ENCODE data around the gene ATP1B4.

ATP1B4 gene

DNA sequence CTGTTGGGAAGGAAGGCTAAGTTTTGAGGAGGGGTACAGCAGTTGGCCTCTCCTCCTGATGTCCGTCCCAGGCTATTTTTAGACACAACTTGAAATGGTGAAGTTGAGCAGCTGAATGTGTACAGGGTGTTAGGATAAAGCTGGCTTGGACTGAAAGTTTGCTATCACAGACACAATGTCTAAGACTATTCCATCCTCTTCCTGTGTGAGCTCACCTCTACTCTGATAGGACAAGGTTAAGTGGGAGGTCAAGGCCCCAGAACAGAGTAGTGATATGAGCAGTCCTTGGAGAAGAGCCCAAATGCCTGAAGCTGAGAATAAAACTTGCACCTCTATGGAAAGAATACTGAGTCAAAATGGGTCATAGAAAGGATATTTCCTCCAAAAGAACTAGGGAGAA is 4.1 kb downstream of the ATP1B4 start:
- DNase-seq: no peak
- Mint-ChIP-seq H3K27me3 (ENCODE audit: low read depth, poor library complexity) (peaks cover 10% of the 10 kb centered on the region), H3K4me3 (no peak overlapping the region), H3K9me3 (peaks cover 31% of the 10 kb centered on the region), H3K27ac (no peak overlapping the region), H3K4me1 (peaks cover 5% of the 10 kb centered on the region), H3K36me3 (ENCODE audit: low read depth) (no peaks in the 10 kb centered on the region)
- TF ChIP-seq, protein P1, sequence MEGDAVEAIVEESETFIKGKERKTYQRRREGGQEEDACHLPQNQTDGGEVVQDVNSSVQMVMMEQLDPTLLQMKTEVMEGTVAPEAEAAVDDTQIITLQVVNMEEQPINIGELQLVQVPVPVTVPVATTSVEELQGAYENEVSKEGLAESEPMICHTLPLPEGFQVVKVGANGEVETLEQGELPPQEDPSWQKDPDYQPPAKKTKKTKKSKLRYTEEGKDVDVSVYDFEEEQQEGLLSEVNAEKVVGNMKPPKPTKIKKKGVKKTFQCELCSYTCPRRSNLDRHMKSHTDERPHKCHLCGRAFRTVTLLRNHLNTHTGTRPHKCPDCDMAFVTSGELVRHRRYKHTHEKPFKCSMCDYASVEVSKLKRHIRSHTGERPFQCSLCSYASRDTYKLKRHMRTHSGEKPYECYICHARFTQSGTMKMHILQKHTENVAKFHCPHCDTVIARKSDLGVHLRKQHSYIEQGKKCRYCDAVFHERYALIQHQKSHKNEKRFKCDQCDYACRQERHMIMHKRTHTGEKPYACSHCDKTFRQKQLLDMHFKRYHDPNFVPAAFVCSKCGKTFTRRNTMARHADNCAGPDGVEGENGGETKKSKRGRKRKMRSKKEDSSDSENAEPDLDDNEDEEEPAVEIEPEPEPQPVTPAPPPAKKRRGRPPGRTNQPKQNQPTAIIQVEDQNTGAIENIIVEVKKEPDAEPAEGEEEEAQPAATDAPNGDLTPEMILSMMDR (IDR thresholded peaks at IDR 0.05): no peak

DNA sequence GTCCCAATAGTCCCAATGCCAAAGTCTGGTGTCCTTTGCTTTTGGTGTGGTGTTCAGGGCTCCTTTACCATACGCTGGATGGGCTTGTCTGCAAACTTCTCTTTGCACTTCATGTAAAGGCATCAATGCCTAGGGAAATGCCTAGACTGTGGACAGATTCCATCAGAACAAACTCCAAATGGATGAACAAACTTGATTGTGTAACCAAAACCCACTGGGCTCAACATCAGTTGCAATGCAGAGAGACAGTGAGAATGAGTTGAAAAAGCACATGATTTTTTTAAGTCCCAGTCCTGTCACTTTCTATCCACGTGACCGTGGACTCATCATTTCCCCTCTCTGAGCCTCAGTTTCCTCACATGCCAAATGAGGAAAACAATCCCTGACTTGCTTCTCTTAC is 4.9 kb downstream of the ATP1B4 start:
- H3K36me3 Mint-ChIP-seq (ENCODE audit: low read depth): no peaks in the 10 kb centered on the region
- TF ChIP-seq, protein P1 (IDR thresholded peaks at IDR 0.05): no peak
- DNase-seq: no peak
- H3K27me3 Mint-ChIP-seq (ENCODE audit: low read depth, poor library complexity): peaks cover 13% of the 10 kb centered on the region
- no peak overlapping the region for H3K27ac Mint-ChIP-seq
- H3K9me3 Mint-ChIP-seq: peaks cover 34% of the 10 kb centered on the region
- H3K4me1 Mint-ChIP-seq: peaks cover 5% of the 10 kb centered on the region
- no peak overlapping the region for H3K4me3 Mint-ChIP-seq

DNA sequence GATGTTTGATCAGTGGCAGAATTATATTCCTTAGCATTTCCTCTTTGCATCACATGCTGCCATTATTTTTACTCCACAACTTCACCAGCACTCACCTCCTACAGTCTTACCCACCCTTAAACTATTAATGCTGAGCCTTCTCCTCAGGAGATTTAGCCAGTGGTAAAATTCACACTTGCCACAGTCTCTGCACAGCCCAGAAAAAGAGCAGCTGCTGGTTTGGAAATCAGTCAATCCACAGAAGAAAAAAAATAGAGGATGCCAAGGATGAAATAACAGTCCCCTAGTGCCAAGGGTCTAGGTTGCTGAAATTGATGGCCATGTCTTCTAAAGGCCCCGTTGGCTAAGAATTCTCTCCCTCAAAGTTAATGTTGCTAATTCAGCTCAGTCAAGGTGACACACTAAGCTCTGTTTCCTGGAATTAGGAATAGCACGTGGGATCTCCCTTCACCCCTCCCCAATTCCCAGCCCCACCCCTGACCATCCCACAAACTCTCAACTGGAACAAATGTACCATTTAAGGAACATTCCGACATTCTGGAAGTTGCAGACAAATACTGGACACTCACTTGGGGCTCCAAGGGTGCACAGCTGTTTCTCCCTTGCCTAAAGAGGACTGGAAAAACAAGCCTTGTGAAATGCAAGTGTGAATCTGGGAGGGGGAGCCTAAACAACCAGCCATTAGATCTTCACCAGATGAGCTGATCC is 5.7 kb downstream of the ATP1B4 start:
- TF ChIP-seq, protein P1 (IDR thresholded peaks at IDR 0.05): no peak
- Mint-ChIP-seq H3K4me3 (no peak overlapping the region), H3K9me3 (peaks cover 34% of the 10 kb centered on the region), H3K27me3 (ENCODE audit: low read depth, poor library complexity) (peaks cover 14% of the 10 kb centered on the region), H3K36me3 (ENCODE audit: low read depth) (no peaks in the 10 kb centered on the region), H3K4me1 (peaks cover 5% of the 10 kb centered on the region), H3K27ac (no peak overlapping the region)
- no peak for DNase-seq

DNA sequence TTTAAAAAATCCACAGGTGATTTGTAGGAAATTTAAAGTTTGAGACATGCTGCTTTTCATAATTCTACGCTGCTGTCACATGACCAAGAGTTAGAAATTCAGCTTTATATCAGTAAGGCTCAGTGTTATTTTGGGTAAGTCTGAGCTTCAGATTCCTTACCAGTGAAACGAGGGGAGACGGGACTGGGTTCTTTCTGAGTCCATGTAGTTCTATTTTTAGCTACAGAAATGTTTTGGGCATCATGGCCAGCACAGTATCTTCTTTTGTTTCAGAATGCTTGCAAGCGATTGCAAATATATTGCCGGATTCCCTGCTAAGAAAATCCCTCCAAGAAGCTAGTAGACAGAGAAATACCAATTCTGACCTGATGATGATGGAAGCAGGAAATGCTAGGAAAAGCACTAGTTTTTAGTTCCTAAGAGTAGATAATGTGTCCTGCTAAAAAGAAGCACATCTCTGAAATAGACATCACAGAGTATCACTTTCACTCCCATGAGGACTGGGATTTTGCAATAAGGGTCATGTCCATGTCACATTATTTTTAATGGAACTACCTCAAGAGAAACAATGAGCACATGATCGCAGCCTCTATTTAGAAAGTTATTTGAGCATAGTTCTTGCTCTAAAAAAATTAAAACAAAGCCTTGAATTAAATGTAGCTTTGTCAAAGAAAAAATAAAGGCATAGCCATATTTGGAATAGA is 10.9 kb downstream of the ATP1B4 start:
- no peak for DNase-seq
- H3K9me3 Mint-ChIP-seq: peaks cover 21% of the 10 kb centered on the region
- no peak overlapping the region for H3K27ac Mint-ChIP-seq
- TF ChIP-seq, protein P1 (IDR thresholded peaks at IDR 0.05): no peak
- no peaks in the 10 kb centered on the region for H3K36me3 Mint-ChIP-seq (ENCODE audit: low read depth)
- no peak overlapping the region for H3K4me3 Mint-ChIP-seq
- peaks cover 4% of the 10 kb centered on the region for H3K27me3 Mint-ChIP-seq (ENCODE audit: low read depth, poor library complexity)
- no peaks in the 10 kb centered on the region for H3K4me1 Mint-ChIP-seq

DNA sequence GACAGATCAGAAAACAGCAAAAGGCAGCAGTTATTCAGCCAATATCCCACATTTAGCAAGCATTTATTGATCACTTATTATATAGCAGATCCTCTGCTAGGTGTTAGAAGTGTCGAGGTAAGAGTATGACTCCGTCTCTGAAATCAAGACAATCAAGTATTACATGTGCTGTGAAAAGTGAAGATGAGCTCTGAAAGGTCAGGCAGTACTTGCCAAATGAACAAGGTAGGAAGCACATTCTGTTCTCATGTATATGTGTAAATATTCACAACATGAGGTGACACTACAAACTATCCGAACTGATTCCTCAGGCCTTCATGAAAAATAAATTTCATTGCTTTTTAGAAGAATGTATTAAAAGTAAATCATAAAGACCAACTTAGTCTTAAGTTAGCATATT is 15.3 kb downstream of the ATP1B4 start:
- Mint-ChIP-seq H3K27ac (no peak overlapping the region), H3K36me3 (ENCODE audit: low read depth) (no peaks in the 10 kb centered on the region)
- no peak for DNase-seq

More for the DNA sequence above, 15.3 kb downstream of the ATP1B4 start:
- TF ChIP-seq, protein P1 (IDR thresholded peaks at IDR 0.05): no peak
- no peaks in the 10 kb centered on the region for H3K4me1 Mint-ChIP-seq
- peaks cover 19% of the 10 kb centered on the region for H3K9me3 Mint-ChIP-seq
- no peak overlapping the region for H3K4me3 Mint-ChIP-seq
- peaks cover 3% of the 10 kb centered on the region for H3K27me3 Mint-ChIP-seq (ENCODE audit: low read depth, poor library complexity)
